Common myeloid progenitor, CD34-positive (primary cell): ENCODE results near the gene ALCAM.

ENCODE experiments used
- CTCF ChIA-PET: fragments of 350-600 bp; sonication (Branson Sonifier 250); formaldehyde crosslinking; loops from one replicate; lab custom pipeline; 2021; ENCODE audit warnings: antibody characterized with exemption; lab: Charles Lee
- POLR2A ChIA-PET: fragments of 350-600 bp; sonication (Branson Sonifier 250); formaldehyde crosslinking; loops from one replicate; lab custom pipeline; 2021; ENCODE audit warnings: antibody characterized with exemption; lab: Charles Lee
- DNase-seq, 3 donors: peaks; one replicate each; pipeline versions ENCODE4 v3.0.0 to v3.0.0-alpha.2; 2013
- H3K27ac ChIP-seq, 2 experiments: 1 replicate in 1 of 2; 2 replicates in 1 of 2; pipeline ENCODE4 v1.7.0; 2013; ENCODE audit warnings: inconsistent platforms in 2 of 2, low read length in 2 of 2, mild to moderate bottlenecking in 2 of 2, low read depth in 1 of 2, moderate library complexity in 1 of 2; ENCODE audit not compliant: severe bottlenecking in 2 of 2, insufficient read depth in 1 of 2, poor library complexity in 1 of 2
- H3K27me3 ChIP-seq, 5 experiments: replicated peaks in 2 of 5; 1 replicate in 3 of 5; 2 replicates in 2 of 5; pipeline versions ENCODE4 v1.6.1 to v1.7.0; 2013; ENCODE audit warnings: low read length in 4 of 5, mild to moderate bottlenecking in 2 of 5, moderate library complexity in 2 of 5, inconsistent platforms in 1 of 5; ENCODE audit not compliant: insufficient read depth in 5 of 5, control insufficient read depth in 4 of 5
- H3K36me3 ChIP-seq, 4 experiments: 1 replicate in 2 of 4; 2 replicates in 2 of 4; pipeline versions ENCODE4 v1.6.1 to v1.7.0; 2013; ENCODE audit warnings: low read length in 3 of 4, control low read depth in 1 of 4, mild to moderate bottlenecking in 1 of 4; ENCODE audit not compliant: control insufficient read depth in 4 of 4, insufficient read depth in 4 of 4
- H3K4me1 ChIP-seq, 4 experiments: 1 replicate in 3 of 4; 2 replicates in 1 of 4; pipeline versions ENCODE4 v1.6.1 to v1.7.1; 2013; ENCODE audit warnings: low read length in 3 of 4, mild to moderate bottlenecking in 3 of 4, control low read depth in 1 of 4, inconsistent platforms in 1 of 4, moderate library complexity in 1 of 4; ENCODE audit not compliant: control insufficient read depth in 4 of 4, insufficient read depth in 4 of 4; ENCODE audit errors: control extremely low read depth in 1 of 4
- H3K4me3 ChIP-seq, 7 experiments: 1 replicate in 4 of 7; 2 replicates in 3 of 7; pipeline versions ENCODE4 v1.5.1 to v1.7.0; 2013; ENCODE audit warnings: mild to moderate bottlenecking in 7 of 7, low read length in 6 of 7, moderate library complexity in 6 of 7, inconsistent platforms in 2 of 7, low read depth in 2 of 7, control low read depth in 1 of 7; ENCODE audit not compliant: insufficient read depth in 4 of 7, control insufficient read depth in 1 of 7; ENCODE audit errors: extremely low read depth in 1 of 7
- H3K9me3 ChIP-seq, 5 experiments: 1 replicate in 4 of 5; 2 replicates in 1 of 5; pipeline versions ENCODE4 v1.6.1 to v1.7.1; 2013; ENCODE audit warnings: low read length in 4 of 5, mild to moderate bottlenecking in 2 of 5, inconsistent platforms in 1 of 5, low read depth in 1 of 5, moderate library complexity in 1 of 5; ENCODE audit not compliant: control insufficient read depth in 4 of 5, insufficient read depth in 2 of 5; ENCODE audit errors: control extremely low read depth in 1 of 5
- WGBS: methylation state at CpG from one replicate; pipeline ENCODE4 v1.1.5; 2013; ENCODE audit not compliant: insufficient coverage; 5-methylcytosine and 5-hydroxymethylcytosine counted together

ALCAM gene

DNA sequence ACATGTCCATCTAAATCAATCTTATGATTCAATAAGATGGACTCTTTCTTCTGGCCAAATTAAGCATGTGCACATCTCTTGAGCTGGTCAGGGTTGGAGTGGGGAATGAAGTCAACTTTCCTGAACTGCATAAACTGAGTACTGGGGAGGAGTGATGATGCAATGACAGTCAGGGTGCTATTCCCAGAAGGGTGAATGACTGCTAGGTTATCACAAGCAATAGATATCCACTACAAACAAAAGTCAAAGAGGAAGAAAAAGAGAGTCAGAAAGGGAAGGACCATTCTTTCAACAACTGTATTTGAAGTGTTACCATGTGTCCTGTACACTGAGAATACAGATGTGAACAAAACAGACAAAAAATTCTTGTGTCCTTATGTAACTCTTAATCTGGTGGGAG is 70.0 kb downstream of the ALCAM start:
- H3K4me3 ChIP-seq = no peak overlapping the region
- no peaks in the 10 kb centered on the region for H3K27me3 ChIP-seq
- H3K9me3 ChIP-seq = peaks cover 0 to 3% (median 0%) of the 10 kb centered on the region in 5 experiments
- H3K36me3 ChIP-seq = no peaks in the 10 kb centered on the region
- DNase-seq = no peak
- CTCF ChIA-PET = interaction anchor here (1.2 kb wide), 1 partner anchor 20 kb away, joined by 5 read pairs; no protein-coding TSS in a partner anchor
- H3K4me1 ChIP-seq = peaks cover 0 to under 1% (median under 1%) of the 10 kb centered on the region in 4 experiments
- POLR2A ChIA-PET = no interaction called here
- H3K27ac ChIP-seq = no peak overlapping the region

DNA sequence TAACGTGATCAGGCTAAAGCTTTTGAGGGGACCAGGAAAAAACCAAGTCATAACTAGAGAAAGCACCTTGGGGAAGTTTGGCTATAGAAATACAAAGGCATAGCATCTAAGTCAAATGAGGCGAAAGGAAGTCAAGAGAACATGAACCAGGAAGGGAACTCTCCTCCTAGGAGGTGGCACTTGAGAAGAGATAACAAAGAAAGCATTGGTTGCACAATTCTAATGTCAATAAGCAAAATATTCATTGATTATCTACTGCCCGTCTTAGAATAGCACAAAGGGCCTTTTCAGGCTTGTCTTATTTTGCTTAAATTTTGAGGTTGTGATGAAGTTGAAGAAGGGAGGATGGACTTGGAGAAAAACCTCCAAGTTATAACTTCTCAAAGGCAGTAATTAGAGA is 73.4 kb downstream of the ALCAM start:
- no peak for DNase-seq
- Histone ChIP-seq H3K4me3 (no peak overlapping the region), H3K27ac (no peak overlapping the region), H3K27me3 (no peaks in the 10 kb centered on the region), H3K4me1 (no peaks in the 10 kb centered on the region), H3K36me3 (no peaks in the 10 kb centered on the region), H3K9me3 (peaks cover 0 to 3% (median 0%) of the 10 kb centered on the region in 5 experiments)
- POLR2A ChIA-PET = no interaction called here
- WGBS = 100% methylated on average over 1 of the region's 3 CpGs
- CTCF ChIA-PET = no interaction called here

DNA sequence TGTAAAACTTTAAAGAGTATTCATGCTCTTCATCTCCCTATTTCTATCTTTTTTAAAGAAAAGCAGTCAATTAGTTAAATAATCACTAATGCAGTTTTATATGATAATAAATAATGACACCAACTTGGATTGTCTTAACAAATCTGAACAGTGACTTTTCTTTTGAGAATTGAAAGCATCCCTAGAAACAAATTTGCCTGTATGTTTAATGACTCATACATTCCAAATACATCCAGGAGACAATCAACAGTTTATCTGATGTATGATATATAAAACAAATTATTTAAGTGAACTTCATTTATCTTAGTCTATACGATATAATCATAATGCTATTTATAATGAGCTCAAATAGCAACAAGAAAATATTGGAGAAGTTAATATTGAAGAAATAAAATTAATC is 78.0 kb downstream of the ALCAM start:
- Histone ChIP-seq H3K27ac (no peak overlapping the region), H3K36me3 (no peaks in the 10 kb centered on the region)

DNA sequence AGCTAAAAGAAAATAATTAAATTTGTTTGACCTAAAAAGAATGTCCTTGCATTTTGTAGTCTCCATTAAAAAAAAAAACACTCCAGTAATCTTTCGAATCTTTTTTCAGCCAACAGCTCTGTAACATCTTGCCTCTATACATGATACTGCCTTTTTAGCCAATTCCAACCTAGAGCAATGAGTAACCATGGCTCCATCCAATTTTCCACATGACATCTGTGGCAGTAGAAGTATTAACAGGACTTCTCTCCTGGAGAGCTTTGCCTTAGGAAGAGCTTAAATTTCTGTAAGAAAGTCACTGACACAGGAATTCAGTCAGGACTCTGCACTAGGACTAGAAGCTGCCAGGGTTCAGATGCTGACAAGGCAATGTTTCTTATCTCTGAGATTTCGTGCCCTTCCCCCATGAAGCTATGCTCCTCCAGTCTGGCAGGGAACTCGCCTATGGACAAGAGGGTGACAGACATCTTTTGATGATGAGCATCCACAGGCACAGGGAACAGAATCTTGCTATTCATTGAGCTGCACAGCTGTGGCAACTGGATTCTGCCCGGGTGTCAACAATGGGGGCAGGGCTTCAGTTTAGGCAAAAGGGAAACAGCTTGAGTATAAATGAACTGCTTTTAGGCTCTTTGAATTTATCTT is 81.8 kb downstream of the ALCAM start:
- H3K27me3 ChIP-seq = no peaks in the 10 kb centered on the region
- POLR2A ChIA-PET = no interaction called here
- no peaks in the 10 kb centered on the region for H3K36me3 ChIP-seq
- DNase-seq = peak in 1 of 3 donors; percentile 12
- no peak overlapping the region for H3K27ac ChIP-seq
- H3K4me3 ChIP-seq = no peak overlapping the region
- no peaks in the 10 kb centered on the region for H3K4me1 ChIP-seq
- CTCF ChIA-PET = interaction anchor here (1.4 kb wide), 1 partner anchor 79 kb away, joined by 3 read pairs; no protein-coding TSS in a partner anchor
- 85% methylated on average over 3 of the region's 4 CpGs for WGBS
- peaks cover 0 to 3% (median 0%) of the 10 kb centered on the region in 5 experiments for H3K9me3 ChIP-seq

More for the DNA sequence above, 78.0 kb downstream of the ALCAM start:
- Histone ChIP-seq H3K4me3 (no peak overlapping the region), H3K9me3 (no peaks in the 10 kb centered on the region), H3K27me3 (no peaks in the 10 kb centered on the region), H3K4me1 (no peaks in the 10 kb centered on the region)
- no CpG with 5 or more reads among the region's 1 CpG for WGBS
- POLR2A ChIA-PET = no interaction called here
- CTCF ChIA-PET = no interaction called here
- no peak for DNase-seq

DNA sequence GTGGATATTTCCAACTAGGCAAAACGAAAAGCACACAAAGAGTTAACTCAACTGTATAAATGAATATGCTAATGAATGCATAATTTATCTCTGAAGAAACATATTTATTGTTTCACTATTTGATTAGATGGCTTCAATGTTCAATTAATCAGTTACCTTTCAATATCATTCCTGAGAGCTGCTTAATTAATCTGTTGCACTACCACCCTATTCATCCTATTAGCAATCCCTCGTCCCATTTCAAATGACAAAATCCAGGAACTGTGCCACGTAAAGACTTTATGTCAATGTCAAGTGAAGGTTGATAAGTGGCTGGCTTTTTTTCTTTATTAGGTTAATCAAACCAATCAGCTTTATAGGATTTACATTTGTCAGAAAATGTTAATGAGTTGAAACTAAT is 82.7 kb downstream of the ALCAM start:
- DNase-seq = no peak
- Histone ChIP-seq H3K27ac (no peak overlapping the region), H3K4me1 (no peaks in the 10 kb centered on the region), H3K36me3 (no peaks in the 10 kb centered on the region), H3K9me3 (peaks cover 0 to 6% (median 0%) of the 10 kb centered on the region in 5 experiments), H3K4me3 (no peak overlapping the region), H3K27me3 (no peaks in the 10 kb centered on the region)
- ChIA-PET POLR2A (no interaction called here), CTCF (no interaction called here)
- no CpG with 5 or more reads among the region's 3 CpGs for WGBS

DNA sequence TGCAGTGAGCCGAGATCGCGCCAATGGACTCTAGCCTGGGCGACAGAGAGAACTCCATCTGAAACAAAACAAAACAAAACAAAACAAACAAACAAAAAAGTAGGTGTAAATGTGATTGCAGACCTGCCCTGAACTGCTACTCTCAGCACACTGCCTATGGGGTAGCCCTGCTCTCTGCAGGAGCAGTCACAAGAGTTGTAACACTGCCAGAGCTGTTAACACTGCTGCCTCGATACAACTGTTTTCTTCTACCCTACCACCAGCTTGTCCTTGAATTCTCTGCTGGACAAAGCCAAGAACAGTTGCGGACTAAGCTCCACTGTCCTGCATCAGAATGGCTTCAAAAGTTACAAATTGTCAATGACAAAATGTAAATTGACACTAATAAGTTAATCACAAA is 89.3 kb downstream of the ALCAM start:
- DNase-seq = no peak
- Histone ChIP-seq H3K27me3 (no peaks in the 10 kb centered on the region), H3K4me3 (no peak overlapping the region), H3K4me1 (no peaks in the 10 kb centered on the region), H3K27ac (no peak overlapping the region), H3K36me3 (no peaks in the 10 kb centered on the region), H3K9me3 (peaks cover 0 to 6% (median 0%) of the 10 kb centered on the region in 5 experiments)
- CTCF ChIA-PET = interaction anchor here (1.4 kb wide), 1 partner anchor 19 kb away, joined by 5 read pairs; no protein-coding TSS in a partner anchor
- 100% methylated on average over 1 of the region's 6 CpGs for WGBS
- POLR2A ChIA-PET = no interaction called here

DNA sequence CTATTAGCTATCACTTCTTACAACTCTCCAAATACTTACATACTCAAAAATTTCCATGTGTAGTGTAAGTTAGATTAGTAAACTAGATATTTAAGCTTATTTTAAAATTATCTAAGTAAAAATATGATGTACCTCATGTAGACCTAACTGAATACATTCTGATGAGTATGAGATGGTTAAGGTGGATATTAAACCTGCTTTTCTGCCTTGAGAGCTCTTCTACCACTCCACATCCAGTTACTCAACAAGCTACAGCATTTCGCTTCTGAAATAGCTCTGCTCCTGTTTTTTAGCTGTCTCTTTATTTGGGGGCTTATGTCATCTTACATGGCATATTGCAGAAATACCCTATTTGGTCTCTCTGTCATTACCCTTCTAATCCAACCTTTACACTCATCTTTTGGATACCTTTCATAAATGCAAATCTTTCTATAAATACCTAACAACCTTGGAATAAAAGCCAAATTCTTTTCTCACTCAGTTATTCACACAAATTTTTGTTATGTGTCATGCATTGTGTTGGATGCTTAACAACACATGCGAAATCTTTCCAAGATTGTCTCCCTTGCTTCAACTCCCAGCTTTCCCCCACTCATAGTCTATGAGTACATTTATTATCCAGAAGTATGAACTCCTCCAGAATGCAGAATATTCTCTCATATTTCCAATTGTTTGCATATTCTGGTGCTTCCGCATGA is 92.0 kb downstream of the ALCAM start:
- WGBS = 100% methylated on average over 1 of the region's 3 CpGs
- POLR2A ChIA-PET = no interaction called here
- CTCF ChIA-PET = interaction anchor here (1.3 kb wide), 1 partner anchor 16 kb away, joined by 3 read pairs; no protein-coding TSS in a partner anchor
- Histone ChIP-seq H3K4me1 (no peaks in the 10 kb centered on the region), H3K36me3 (no peaks in the 10 kb centered on the region), H3K27ac (no peak overlapping the region), H3K4me3 (no peak overlapping the region), H3K9me3 (peaks cover 0 to 3% (median 0%) of the 10 kb centered on the region in 5 experiments), H3K27me3 (no peaks in the 10 kb centered on the region)
- no peak for DNase-seq
